Heart left ventricle (tissue), 13 donors: Measurements from ENCODE around the gene TBX10.

Experiments
- CTCF ChIP-seq, 12 donors: fragments of 200-600 bp; sonication (generic) in 4 of 12; IDR thresholded peaks; one replicate each; pipeline versions ENCODE4 v1.5.0 to v1.8.0; 2018 to 2022; ENCODE audit warnings: antibody characterized with exemption in 12 of 12, mild to moderate bottlenecking in 5 of 12
- POLR2A ChIP-seq, 2 donors: fragments of 450-650 bp; IDR thresholded peaks; one replicate each; pipeline ENCODE4 v1.6.1; 2017; ENCODE audit warnings: antibody characterized with exemption in 2 of 2, mild to moderate bottlenecking in 2 of 2, moderate library complexity in 2 of 2
- donor health status: ischemic (EF 13 %, LVEDD 7.1; RV severe dilation, severe dysfunction).
- donor health status: DM: no; HTN: yes; CAD: no.
- donor health status: DM: no; HTN: no; CAD: no.
- donor health status: ischemic (EF 25% LVEDD 6.9; RV normal size, moderate dysfunction).
- donor health status: ischemic (EF 25% LVEDD 5.7; RV mildly dilated, moderate dysfunction).
- donor health status: ischemic (EF 35%, LVEDD 5.7; RV mildly dilated, moderate dysfunction).
- donor health status: nonischemic (EF 11% LVEDD 7.7; RV severe dilation, severe dysfunction).
- donor health status: DM: yes; HTN: yes; CAD: no.
- donor health status: PGD.
- donor health status: ischemic (EF 29% LVEDD 5.4; RV normal size, mild dysfunction).
- donor health status: nonischemic (EF 23%, LVEDD 6.1; RV moderate dilation, normal function).

- TF ChIP-seq CTCF (IDR thresholded peaks at IDR 0.05) (peak; percentile 79 to 96 (median 88)), POLR2A (IDR thresholded peaks at IDR 0.05) (peak in 1 of 2 donors; percentile 70)
These were observed 10.0 kb downstream of the TBX10 start, which contains the start of gene NUDT8 for GRCh38 chr11:67629386-67630227.
